Keratinocyte (primary cell): ENCODE data around the gene NOS3.

Experiments used
- CTCF ChIP-seq, 3 experiments: IDR thresholded peaks in 1 of 3; conservative IDR thresholded peaks in 1 of 3; optimal IDR thresholded peaks in 1 of 3; 2 replicates in 2 of 3; 3 replicates in 1 of 3; pipeline versions ENCODE3 to v1.5.1; 2011; ENCODE audit warnings: low read length in 3 of 3, mild to moderate bottlenecking in 3 of 3, moderate library complexity in 2 of 3, control low read depth in 1 of 3, inconsistent platforms in 1 of 3; ENCODE audit not compliant: insufficient read depth in 2 of 3; ENCODE audit errors: extremely low read depth in 1 of 3
- EZH2 ChIP-seq: IDR thresholded peaks from one replicate; pipeline ENCODE4 v1.6.1; 2012; ENCODE audit warnings: inconsistent platforms, mild to moderate bottlenecking, low read length, moderate library complexity

- TF ChIP-seq CTCF (optimal IDR thresholded peaks at IDR 0.05 in 1 of 3, IDR thresholded peaks at IDR 0.05 in 1 of 3, conservative IDR thresholded peaks at IDR 0.05 in 1 of 3; ENCODE audit: extremely low read depth in 1 of 3, insufficient read depth in 2 of 3, low read length in 3 of 3) (no peak), EZH2 (no peak)
Observed at GRCh38 chr7:151025924-151026671, 35.3 kb downstream of the NOS3 start.
